GM21786 (cell line): ENCODE measurements around the gene MVB12B.
"Not testable (repeated sequence)": the region's sequence is repeated elsewhere in the genome, so short reads cannot be mapped to it uniquely, and the experiment has no call there.

Source experiments
- ATAC-seq: cut with Tn5 transposase; IDR thresholded peaks from one replicate; pipeline ENCODE4 v1.9.1; 2021; ENCODE audit not compliant: unreplicated experiment

The MVB12B gene

GRCh38 chr9:126326228-126327005, at the start of gene MVB12B:
Gene MVB12B (plus strand): TSS chr9:126326829. CDS start chr9:126326930, 101 bp downstream.
- no peak for ATAC-seq

DNA sequence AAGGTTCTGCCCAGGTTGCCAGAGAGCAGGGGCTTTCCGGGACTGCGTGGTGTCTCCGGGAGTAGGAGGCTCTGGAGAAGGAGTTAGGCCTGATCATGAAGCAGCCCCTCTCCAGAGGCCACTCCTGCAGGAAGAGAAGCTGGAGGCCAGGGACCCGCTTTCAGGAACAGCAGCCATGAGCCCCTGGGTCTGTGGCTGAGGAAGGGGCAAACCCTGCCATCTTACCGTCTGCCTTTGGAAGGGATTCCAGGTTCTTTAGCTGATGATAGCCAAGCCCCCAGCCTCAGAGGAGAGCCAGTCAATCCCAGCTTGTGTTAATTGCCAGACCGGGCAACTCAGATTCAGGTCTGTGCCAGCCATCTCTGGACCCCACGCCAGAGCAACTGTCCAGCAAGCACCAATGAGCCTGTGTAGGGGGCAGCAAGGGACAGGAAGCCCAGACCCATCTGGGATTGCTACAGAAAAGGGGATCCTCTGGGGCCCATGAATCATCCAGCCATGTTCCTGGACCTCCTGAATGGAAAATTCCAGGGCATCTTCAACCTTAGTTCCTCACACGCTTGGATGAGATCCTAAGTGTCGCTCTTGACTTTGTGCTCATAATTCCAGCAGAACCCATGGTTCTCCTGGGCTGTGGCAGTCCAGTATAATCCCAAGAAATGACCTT, 42.7 kb upstream of the MVB12B start:
- no peak for ATAC-seq

DNA sequence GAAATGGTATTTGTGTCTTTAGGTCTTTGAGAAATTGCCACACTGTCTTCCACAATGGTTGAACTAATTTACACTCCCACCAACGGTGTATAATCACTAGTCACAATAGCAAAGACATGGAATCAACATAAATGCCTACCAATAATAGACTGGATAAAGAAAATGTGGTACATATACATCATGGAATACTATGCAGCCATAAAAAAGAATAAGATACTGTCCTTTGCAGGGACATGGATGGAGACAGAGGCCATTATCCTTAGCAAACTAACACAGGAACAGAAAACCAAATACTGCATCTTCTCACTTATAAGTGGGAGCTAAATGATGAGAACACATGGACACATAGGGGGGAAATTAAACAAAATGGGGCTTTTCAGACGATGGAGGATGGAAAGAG, 41.0 kb upstream of the MVB12B start:
- ATAC-seq, result not testable (repeated sequence)

- no peak for ATAC-seq
Measured at GRCh38 chr9:126287166-126287866, 39.3 kb upstream of the MVB12B start.

GRCh38 chr9:126290871-126291270, 35.8 kb upstream of the MVB12B start:
- no peak for ATAC-seq

DNA sequence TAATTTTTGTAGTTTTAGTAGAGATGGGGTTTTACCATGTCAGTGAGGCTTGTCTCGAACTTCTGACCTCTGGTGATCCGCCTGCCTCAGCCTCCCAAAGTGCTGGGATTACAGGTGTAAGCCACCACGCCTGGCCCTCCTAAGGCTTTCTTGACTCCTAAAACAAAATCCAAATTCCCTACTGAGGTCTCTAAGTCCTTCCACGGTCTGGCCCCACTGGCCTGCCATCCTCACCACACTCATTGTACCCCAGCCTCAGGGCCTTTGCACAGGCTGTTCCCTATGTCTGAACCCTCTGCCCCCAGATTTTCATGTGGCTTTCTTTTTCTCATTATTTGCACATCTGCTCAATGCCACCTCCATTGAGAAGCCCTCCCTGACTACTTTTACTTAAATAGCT, 34.7 kb upstream of the MVB12B start:
- ATAC-seq, result no peak

DNA sequence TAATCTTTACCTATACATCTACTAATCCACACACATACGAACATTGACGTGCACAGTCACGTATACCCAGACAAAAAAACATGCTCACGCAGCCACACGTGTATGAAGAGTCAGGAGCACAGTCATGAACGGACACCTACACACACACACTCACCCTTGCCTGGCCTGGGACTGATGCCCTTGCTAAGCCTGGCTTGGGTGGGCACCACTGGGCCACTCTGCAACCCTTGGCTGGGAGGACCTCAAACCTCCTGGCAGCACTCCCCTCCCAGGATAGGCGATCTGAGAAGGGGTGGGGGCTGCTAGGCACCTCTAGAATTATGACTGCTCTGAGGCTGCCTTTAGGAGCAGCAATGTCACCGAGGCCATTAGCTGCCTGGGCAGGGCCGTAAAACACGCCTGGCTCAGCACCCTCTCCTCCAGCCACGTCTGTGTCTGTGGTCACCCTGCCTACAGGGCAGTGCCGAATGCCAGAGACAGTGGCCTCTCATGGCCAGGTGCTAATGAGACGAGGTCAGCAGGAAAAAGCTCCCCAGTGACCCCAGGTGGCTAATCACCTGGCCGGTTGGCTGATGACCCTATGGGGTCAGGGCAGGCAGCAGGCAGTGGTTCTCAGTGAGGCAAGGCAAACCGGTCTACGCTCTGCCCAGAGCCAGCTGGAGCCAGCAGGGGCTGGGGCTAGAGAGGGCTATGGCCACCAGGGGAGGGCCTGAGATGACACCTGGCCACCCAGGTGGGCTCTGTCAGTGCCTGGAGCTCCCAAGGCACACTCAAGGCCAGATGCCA, 33.7 kb upstream of the MVB12B start:
- no peak for ATAC-seq

DNA sequence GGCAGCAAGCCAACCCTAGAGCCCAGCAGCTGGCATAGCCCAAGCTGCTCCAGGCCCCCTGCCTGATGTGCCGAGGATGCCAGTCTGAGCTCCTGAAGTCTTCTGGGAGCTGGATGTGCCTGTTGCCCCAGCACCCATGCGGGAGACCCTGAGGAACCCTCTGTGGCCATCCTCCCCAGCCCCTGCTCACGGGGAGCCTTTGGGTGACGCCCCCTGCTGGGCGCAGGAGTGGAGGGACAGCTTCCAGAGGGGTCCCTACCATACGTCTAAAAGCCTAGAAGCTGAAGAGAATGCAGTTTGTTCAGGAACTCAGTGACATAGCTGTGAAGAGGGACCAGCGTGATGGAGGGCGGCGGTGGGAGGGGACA, 33.1 kb upstream of the MVB12B start:
- no peak for ATAC-seq

DNA sequence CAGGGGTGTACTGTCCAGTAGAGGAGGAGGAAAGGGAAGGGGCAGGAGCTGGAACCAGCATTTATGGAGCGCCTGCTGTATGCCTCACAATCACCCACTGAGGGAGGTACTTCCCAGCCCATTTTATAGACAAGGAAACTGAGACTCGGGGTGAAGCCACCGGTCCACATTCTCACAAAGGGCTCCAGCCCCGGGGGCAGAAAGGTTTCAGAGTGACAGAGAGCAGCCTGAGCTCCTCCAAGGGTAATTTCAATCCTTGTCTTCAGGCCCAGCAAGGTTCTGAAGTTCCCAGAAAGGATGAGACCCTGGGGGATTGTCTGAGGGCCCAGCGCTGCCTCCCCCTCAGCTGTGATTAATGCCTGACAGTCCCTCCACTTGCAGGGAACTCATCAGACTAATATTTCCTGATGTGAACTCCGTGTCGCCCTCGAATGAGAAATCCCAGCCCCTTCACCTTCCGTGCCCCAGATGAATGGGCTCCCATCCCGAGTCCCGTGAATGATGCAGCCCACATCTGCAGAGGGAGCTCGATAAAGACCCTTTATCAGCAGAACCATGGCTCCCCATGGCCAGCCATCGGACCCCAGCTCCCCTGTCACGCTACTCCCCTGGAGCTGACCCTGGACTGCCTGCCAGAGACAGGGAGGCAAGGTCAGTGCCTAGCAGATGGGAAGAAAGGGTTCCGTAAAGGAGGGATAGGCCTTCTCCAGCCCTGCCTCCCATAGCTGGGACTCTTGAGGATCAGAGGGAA, 32.1 kb upstream of the MVB12B start:
- no peak for ATAC-seq

DNA sequence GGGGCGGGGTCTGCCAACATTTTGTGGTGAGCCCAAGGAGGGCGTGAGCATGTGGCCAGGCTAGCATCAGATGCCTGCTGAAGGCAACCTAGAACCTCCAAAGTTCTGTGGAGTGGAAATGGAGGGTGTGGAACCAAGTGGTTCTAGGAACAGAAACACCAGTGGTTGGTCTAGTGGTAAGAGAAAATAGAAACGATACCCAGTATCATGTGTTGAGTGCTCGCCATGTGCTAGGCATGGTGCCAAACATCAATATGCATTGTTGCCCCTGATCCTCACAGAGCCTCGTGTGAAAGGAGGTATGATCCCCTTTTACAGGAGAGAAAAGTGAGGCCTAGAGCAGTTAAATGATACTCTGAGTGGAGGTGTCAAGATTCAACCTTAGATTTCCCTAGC, 31.5 kb upstream of the MVB12B start:
- ATAC-seq, result no peak

- no peak for ATAC-seq
Measured at GRCh38 chr9:126295516-126295915, 31.1 kb upstream of the MVB12B start.

GRCh38 chr9:126295936-126296600, 30.6 kb upstream of the MVB12B start:
- ATAC-seq, result no peak

DNA sequence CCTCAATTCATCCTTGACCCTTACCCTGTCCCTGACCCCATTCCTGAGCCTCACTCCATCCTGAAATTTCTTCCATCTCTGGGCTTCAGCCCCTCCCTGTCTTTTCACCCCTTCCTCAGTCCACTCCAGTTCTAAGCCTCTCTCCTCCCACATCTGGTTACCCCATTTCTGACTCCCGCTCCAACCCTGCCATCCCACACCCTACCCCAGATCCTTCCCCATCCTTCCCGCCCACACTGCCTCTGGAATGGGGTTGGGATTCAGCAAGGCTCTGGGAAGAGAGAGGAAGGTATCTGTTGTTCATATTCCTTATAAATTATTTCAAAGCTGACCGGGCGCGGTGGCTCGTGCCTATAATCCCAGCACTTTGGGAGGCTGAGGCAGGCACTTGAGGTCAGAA, 29.9 kb upstream of the MVB12B start:
- no peak for ATAC-seq

DNA sequence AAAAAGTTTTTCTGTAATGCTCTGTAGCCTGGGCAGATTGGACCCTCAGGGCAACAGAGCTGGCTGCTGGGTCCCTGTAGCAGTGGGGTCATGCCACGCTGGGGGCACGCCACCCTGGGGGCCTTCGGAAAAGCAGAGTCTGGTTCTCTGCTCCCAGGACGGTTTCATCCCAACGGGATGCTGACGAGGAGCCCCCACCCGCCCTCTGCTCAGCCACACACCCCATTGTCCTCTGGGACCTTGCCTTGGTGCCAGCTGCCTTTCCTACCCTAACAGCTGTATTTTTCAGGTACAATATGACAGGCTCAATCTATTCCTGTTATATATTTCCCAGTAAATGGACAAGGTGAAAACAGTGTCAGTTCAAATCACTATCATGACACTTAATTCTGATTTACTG, 29.0 kb upstream of the MVB12B start:
- ATAC-seq, result no peak

DNA sequence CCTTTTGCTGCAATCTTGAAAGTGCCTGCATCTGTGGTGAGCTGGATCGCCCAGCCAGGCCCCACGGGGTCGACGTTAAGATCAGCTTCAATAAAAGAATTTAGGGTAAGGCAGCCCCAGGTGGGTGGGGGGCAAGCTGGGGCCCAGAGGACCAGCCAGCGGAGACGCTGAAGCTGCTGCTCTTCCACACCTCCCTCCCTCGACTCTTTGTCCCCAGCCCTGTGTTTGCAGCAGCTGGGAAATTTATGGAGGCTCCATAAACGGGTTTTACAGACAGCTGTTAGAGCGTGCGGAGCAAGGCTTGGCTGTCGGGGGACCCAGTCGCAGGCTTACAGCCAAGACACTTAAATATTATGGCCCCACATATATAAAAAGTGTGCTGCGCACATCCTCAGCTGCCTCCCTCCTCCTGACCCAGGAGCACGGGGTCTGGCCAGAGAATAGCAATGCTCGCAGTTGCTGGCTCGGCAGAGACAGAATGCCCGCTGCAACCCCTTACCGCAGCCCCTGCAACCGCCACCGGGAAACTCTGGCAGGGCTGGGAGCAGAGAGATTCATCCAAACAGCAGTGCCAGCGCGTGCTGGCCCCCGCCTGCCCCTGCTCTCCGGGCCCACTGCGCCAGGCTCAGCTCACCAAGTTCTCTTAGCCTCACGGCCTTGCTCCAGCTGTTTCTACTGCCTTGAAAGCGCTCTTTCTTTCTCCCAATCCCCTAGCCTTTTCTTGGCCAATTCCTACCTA, 28.4 kb upstream of the MVB12B start:
- ATAC-seq, result no peak

- ATAC-seq, result no peak
Measured at GRCh38 chr9:126299706-126300276, 26.8 kb upstream of the MVB12B start.

DNA sequence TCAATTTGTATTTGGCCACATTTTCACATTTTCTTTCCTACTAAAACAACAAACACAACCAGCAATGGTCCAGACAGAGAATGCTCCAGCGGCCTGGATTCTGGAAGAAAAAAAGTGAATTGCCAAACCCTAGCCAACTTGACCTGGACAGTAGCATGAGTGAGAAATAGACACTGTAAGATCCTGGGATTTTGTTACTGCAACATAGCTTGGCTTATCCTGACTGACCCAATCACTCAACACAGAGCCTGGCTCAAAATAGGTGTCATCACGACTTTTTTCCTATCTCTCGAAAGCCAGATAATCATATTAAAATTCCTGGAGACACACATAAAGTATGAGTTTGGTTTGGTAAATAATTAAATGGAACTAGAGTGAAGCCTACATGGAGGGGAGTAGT, 25.4 kb upstream of the MVB12B start:
- ATAC-seq, result no peak

DNA sequence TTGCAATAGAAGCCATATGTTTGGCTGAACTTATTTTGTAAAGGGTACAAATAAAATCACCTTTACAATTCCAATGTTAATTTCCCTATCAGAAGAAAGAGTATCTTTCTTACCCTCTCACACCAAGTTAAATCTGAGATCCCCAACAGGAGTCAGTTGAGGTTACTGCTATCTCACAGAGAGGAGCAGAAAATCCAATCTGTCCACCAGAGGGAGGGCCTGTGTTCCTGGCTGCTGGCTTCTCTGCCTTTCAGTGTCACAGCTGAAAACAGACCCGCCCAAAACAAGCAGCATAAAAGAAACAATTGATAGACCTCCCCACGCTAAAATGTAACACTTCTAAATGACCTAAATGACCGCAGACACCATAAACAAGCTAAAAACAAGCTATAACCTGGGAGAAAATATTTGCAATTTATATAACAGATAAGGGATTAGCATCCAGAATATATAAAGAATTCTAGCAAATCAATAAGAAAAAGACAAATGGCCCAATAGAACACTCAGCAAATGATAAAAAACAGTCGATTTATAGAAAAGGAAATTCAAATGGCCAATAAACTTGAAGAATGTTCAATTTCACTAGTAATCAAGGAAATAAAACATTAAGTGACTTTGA, 24.5 kb upstream of the MVB12B start:
- no peak for ATAC-seq

DNA sequence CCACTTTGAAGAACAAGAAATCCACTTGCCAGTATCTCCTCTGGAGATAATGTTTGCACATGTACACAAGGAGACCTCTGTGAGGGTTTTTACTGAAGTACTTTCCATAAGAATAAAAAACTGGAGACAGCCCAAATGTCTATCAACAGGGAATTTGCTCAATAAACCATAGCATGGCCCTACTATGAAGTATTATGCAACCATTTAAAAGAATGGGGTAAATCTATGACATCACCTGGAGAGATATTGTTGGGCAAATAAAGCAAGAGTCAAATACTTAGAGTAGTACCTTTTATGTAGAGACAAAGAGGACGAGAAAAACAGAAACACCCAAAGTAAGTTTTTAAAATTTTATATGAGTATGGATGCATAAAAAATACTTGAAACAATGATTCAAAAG, 23.9 kb upstream of the MVB12B start:
- ATAC-seq, result no peak
